Stimulated activated CD8-positive, alpha-beta memory T cell treated with anti-CD3 and anti-CD28 coated beads, Interleukin-7, amount 100 ng/mL, for 4 hours (primary cell): Measurements from ENCODE around the gene CYP20A1.
"Not testable (repeated sequence)": the region's sequence is repeated elsewhere in the genome, so short reads cannot be mapped to it uniquely, and the experiment has no call there.

Experiments
- DNase-seq, 2 donors: peaks; one replicate each; pipeline ENCODE4 v3.0.0-alpha.2; 2020; ENCODE audit warnings: low read depth in 2 of 2

The CYP20A1 gene

GRCh38 chr2:203238704-203239526, at the start of gene CYP20A1:
Gene CYP20A1, plus strand, starts transcription at chr2:203239018. Its CDS starts 45 bp downstream, at chr2:203239063.
- peak; percentile 91 to 96 for DNase-seq

GRCh38 chr2:203190547-203190946, 48.3 kb upstream of the CYP20A1 start:
- not testable (repeated sequence) for DNase-seq

- not testable (repeated sequence) for DNase-seq
Measured at GRCh38 chr2:203191026-203191425, 47.8 kb upstream of the CYP20A1 start.

GRCh38 chr2:203191961-203192360, 46.9 kb upstream of the CYP20A1 start:
- no peak for DNase-seq

GRCh38 chr2:203195331-203196036, 43.3 kb upstream of the CYP20A1 start:
- DNase-seq, result no peak

- no peak for DNase-seq
Measured at GRCh38 chr2:203200866-203201265, 38.0 kb upstream of the CYP20A1 start.

- no peak for DNase-seq
Measured at GRCh38 chr2:203201426-203201825, 37.4 kb upstream of the CYP20A1 start.

- no peak for DNase-seq
Measured at GRCh38 chr2:203209538-203209937, 29.3 kb upstream of the CYP20A1 start.

- DNase-seq, result peak in 1 of 2 donors; percentile 9
Measured at GRCh38 chr2:203225423-203226039, 13.3 kb upstream of the CYP20A1 start.

- DNase-seq, result not testable (repeated sequence)
Measured at GRCh38 chr2:203229674-203230073, 9.1 kb upstream of the CYP20A1 start.

GRCh38 chr2:203237346-203238238, 1.2 kb upstream of the CYP20A1 start:
- no peak for DNase-seq

GRCh38 chr2:203238292-203238703, 520 bp upstream of the CYP20A1 start:
- DNase-seq, result no peak

GRCh38 chr2:203240491-203240890, 1.7 kb downstream of the CYP20A1 start:
- DNase-seq, result no peak

GRCh38 chr2:203242518-203242917, 3.7 kb downstream of the CYP20A1 start:
- no peak for DNase-seq

GRCh38 chr2:203246646-203247045, 7.8 kb downstream of the CYP20A1 start:
- DNase-seq, result no peak

GRCh38 chr2:203252818-203253217, 14.0 kb downstream of the CYP20A1 start:
- DNase-seq, result no peak

- DNase-seq, result not testable (repeated sequence)
Measured at GRCh38 chr2:203253422-203254095, 14.7 kb downstream of the CYP20A1 start.

GRCh38 chr2:203261326-203262159, 22.7 kb downstream of the CYP20A1 start:
- DNase-seq, result no peak

GRCh38 chr2:203279288-203279687, 40.5 kb downstream of the CYP20A1 start:
- no peak for DNase-seq
